Nephron (organoid): ENCODE data around the gene COL15A1.

Experiments used
- H3K27ac Mint-ChIP-seq, 3 experiments: 2 replicates each; pipeline ENCODE4 v1.8.0; 2020; ENCODE audit warnings: mixed read lengths in 3 of 3, mild to moderate bottlenecking in 2 of 3, moderate library complexity in 1 of 3
- H3K27me3 Mint-ChIP-seq: 2 replicates; pipeline ENCODE4 v1.8.0; 2021; ENCODE audit warnings: low read depth, mild to moderate bottlenecking, moderate library complexity, mixed read lengths
- H3K36me3 Mint-ChIP-seq: 2 replicates; pipeline ENCODE4 v1.8.0; 2020; ENCODE audit warnings: low read depth, mixed read lengths
- H3K4me1 Mint-ChIP-seq: 2 replicates; pipeline ENCODE4 v1.8.0; 2020; ENCODE audit warnings: mixed read lengths
- H3K4me3 Mint-ChIP-seq, 3 experiments: 2 replicates each; pipeline ENCODE4 v1.8.0; 2020; ENCODE audit warnings: mild to moderate bottlenecking in 3 of 3, mixed read lengths in 3 of 3, moderate library complexity in 2 of 3
- H3K9me3 Mint-ChIP-seq: 2 replicates; pipeline ENCODE4 v1.8.0; 2020; ENCODE audit warnings: mixed read lengths
- TF ChIP-seq, protein P1 (sequence below), 3 experiments: fragments of 200-600 bp; sonication (generic); IDR thresholded peaks; one replicate each; pipeline ENCODE4 v1.5.0; 2021; ENCODE audit warnings: antibody characterized with exemption in 3 of 3; ENCODE audit not compliant: unreplicated experiment in 3 of 3

Gene COL15A1

GRCh38 chr9:98905015-98905414, 38.7 kb upstream of the COL15A1 start:
- H3K36me3 Mint-ChIP-seq, result no peaks in the 10 kb centered on the region
- no peak overlapping the region for H3K4me3 Mint-ChIP-seq
- H3K9me3 Mint-ChIP-seq, result no peaks in the 10 kb centered on the region
- TF ChIP-seq, protein P1, sequence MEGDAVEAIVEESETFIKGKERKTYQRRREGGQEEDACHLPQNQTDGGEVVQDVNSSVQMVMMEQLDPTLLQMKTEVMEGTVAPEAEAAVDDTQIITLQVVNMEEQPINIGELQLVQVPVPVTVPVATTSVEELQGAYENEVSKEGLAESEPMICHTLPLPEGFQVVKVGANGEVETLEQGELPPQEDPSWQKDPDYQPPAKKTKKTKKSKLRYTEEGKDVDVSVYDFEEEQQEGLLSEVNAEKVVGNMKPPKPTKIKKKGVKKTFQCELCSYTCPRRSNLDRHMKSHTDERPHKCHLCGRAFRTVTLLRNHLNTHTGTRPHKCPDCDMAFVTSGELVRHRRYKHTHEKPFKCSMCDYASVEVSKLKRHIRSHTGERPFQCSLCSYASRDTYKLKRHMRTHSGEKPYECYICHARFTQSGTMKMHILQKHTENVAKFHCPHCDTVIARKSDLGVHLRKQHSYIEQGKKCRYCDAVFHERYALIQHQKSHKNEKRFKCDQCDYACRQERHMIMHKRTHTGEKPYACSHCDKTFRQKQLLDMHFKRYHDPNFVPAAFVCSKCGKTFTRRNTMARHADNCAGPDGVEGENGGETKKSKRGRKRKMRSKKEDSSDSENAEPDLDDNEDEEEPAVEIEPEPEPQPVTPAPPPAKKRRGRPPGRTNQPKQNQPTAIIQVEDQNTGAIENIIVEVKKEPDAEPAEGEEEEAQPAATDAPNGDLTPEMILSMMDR (IDR thresholded peaks at IDR 0.05; ENCODE audit: unreplicated experiment in 3 of 3), result no peak
- peaks cover 44% of the 10 kb centered on the region for H3K4me1 Mint-ChIP-seq
- peak overlapping the region in 1 of 3 experiments; percentile 95 for H3K27ac Mint-ChIP-seq
- peaks cover 3% of the 10 kb centered on the region for H3K27me3 Mint-ChIP-seq

- Mint-ChIP-seq H3K4me3 (peak overlapping the region in 1 of 3 experiments; percentile 48), H3K36me3 (no peaks in the 10 kb centered on the region), H3K4me1 (peaks cover 44% of the 10 kb centered on the region), H3K9me3 (no peaks in the 10 kb centered on the region), H3K27ac (peak overlapping the region; percentile 49 to 95 (median 83)), H3K27me3 (no peaks in the 10 kb centered on the region)
- TF ChIP-seq, protein P1 (IDR thresholded peaks at IDR 0.05; ENCODE audit: unreplicated experiment in 3 of 3), result no peak
Measured at GRCh38 chr9:98906273-98907040, 37.2 kb upstream of the COL15A1 start.

DNA sequence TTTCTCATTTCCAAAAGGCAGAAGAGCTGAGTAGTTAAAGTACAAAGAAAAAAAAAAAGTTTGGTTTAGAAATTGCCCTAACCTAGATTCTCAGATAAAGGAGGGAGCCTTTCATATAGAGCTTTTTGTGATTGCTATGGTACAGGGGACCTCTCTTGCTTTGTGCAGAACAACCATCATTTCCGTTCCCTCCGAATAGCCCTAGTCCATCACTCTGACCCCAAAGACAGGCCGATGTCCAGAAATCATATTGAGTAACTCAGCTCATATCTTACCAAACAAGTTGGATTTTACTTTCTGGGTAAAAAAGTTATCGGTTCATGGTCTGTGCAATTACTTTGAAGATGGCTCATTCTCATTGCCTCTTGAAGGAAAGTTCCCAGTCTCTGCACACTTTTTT, 36.7 kb upstream of the COL15A1 start:
- Mint-ChIP-seq H3K9me3 (no peaks in the 10 kb centered on the region), H3K27ac (peak overlapping the region; percentile 49 to 95 (median 83)), H3K4me3 (peak overlapping the region in 1 of 3 experiments; percentile 48), H3K27me3 (no peaks in the 10 kb centered on the region), H3K4me1 (peaks cover 44% of the 10 kb centered on the region), H3K36me3 (no peaks in the 10 kb centered on the region)
- TF ChIP-seq, protein P1 (IDR thresholded peaks at IDR 0.05; ENCODE audit: unreplicated experiment in 3 of 3), result no peak

- TF ChIP-seq, protein P1 (IDR thresholded peaks at IDR 0.05; ENCODE audit: unreplicated experiment in 3 of 3), result no peak
- H3K4me3 Mint-ChIP-seq, result no peak overlapping the region
- no peaks in the 10 kb centered on the region for H3K36me3 Mint-ChIP-seq
- H3K27ac Mint-ChIP-seq, result peak overlapping the region in 2 of 3 experiments; percentile 31 to 43
- no peaks in the 10 kb centered on the region for H3K9me3 Mint-ChIP-seq
- peaks cover 40% of the 10 kb centered on the region for H3K4me1 Mint-ChIP-seq
- H3K27me3 Mint-ChIP-seq, result no peaks in the 10 kb centered on the region
Measured at GRCh38 chr9:98908897-98909634, 34.6 kb upstream of the COL15A1 start.

GRCh38 chr9:98909935-98910334, 33.8 kb upstream of the COL15A1 start:
- peaks cover 35% of the 10 kb centered on the region for H3K4me1 Mint-ChIP-seq
- no peak overlapping the region for H3K4me3 Mint-ChIP-seq
- H3K9me3 Mint-ChIP-seq, result no peaks in the 10 kb centered on the region
- no peak overlapping the region for H3K27ac Mint-ChIP-seq
- TF ChIP-seq, protein P1 (IDR thresholded peaks at IDR 0.05; ENCODE audit: unreplicated experiment in 3 of 3), result no peak
- H3K27me3 Mint-ChIP-seq, result no peaks in the 10 kb centered on the region
- no peaks in the 10 kb centered on the region for H3K36me3 Mint-ChIP-seq
